Measurements from ENCODE around the gene EIF4ENIF1. TPM values are rescaled to one million over a fixed set of nuclear protein-coding genes. Genes with fewer than 3 reads are reported as not detected.

EIF4ENIF1 gene
- total and polyA plus RNA-seq, 9 of the 15 experiments (the other 6 are each of a cell fraction or from before 2014, with no cell fraction given): 2.5 to 24.9 (median 15.8) TPM

DNA sequence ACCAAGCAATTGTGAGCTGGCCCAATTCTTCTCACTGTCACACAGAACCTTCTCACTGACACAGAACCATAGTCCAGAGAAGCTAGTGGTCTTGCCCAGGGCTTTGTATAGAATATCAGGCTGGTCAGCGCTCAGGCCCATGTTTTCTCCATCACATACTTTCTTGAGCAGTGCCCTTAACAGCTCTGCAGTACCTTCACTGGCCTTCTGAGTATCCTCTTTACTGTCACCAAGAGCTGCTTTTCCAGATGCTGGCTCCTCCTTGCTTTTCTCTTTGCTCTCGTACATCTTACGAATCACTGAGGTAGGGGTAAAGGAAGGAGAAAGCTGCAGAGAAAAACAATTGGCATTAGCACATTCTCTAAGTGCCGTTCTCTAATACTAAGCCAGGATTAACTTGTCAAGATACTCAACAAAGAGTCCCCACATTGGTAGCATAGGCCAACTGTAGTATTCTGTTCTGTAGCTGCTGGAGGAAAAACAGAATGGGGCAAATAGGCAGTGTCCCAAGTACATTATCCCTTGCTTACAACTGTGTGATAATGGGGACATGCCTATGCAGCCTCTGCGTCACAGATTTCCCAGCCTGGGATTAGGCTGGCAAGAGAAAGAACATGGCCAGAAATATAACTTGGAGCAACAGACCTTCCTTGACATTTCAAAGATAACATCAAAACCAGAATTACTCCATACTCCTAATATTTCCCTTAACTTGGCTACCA, 46.7 kb downstream of the EIF4ENIF1 start:
- no TSS peak for BruUV-seq (replicated peaks)
- TF ChIP-seq NCOA4 (IDR thresholded peaks at IDR 0.05; ENCODE audit: partially characterized antibody): no peak
- TF ChIP-seq ZNF165 (CRISPR knock-in tag; IDR thresholded peaks at IDR 0.05; ENCODE audit: borderline replicate concordance): no peak
- TF ChIP-seq, protein P1, sequence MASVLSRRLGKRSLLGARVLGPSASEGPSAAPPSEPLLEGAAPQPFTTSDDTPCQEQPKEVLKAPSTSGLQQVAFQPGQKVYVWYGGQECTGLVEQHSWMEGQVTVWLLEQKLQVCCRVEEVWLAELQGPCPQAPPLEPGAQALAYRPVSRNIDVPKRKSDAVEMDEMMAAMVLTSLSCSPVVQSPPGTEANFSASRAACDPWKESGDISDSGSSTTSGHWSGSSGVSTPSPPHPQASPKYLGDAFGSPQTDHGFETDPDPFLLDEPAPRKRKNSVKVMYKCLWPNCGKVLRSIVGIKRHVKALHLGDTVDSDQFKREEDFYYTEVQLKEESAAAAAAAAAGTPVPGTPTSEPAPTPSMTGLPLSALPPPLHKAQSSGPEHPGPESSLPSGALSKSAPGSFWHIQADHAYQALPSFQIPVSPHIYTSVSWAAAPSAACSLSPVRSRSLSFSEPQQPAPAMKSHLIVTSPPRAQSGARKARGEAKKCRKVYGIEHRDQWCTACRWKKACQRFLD (CRISPR knock-in tag; IDR thresholded peaks at IDR 0.05): no peak
- TF ChIP-seq MYBL2 (IDR thresholded peaks at IDR 0.05; ENCODE audit: low read depth): no peak
- TF ChIP-seq MYBL2 (CRISPR knock-in tag; IDR thresholded peaks at IDR 0.05; ENCODE audit: borderline replicate concordance): no peak
- TF ChIP-seq GABPB2 (CRISPR knock-in tag; conservative IDR thresholded peaks at IDR 0.05): no peak
- TF ChIP-seq RAD51 (IDR thresholded peaks at IDR 0.05; ENCODE audit: borderline replicate concordance, low read depth): no peak
- no peak for TF ChIP-seq EZH2 (IDR thresholded peaks at IDR 0.05; ENCODE audit: borderline replicate concordance, low read depth, low read length)
- TF ChIP-seq SMC3 (conservative IDR thresholded peaks at IDR 0.05; ENCODE audit: insufficient read depth, low read depth, low read length): no peak
- TF ChIP-seq, protein P2, sequence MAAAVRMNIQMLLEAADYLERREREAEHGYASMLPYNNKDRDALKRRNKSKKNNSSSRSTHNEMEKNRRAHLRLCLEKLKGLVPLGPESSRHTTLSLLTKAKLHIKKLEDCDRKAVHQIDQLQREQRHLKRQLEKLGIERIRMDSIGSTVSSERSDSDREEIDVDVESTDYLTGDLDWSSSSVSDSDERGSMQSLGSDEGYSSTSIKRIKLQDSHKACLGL (CRISPR knock-in tag; IDR thresholded peaks at IDR 0.05; ENCODE audit: borderline replicate concordance, poor library complexity, severe bottlenecking): no peak
- TF ChIP-seq ZBTB1 (CRISPR knock-in tag; IDR thresholded peaks at IDR 0.05; ENCODE audit: borderline replicate concordance, low read depth): no peak
- no peak for TF ChIP-seq ZNF224 (CRISPR knock-in tag; IDR thresholded peaks at IDR 0.05)
- TF ChIP-seq POLR2G (IDR thresholded peaks at IDR 0.05; ENCODE audit: low read depth, low read length): no peak
- TF ChIP-seq KDM5B (IDR thresholded peaks at IDR 0.05; ENCODE audit: insufficient replicate concordance, low read depth, low read length): no peak
- TF ChIP-seq ZNF274 (IDR thresholded peaks at IDR 0.05; ENCODE audit: borderline replicate concordance, low read depth, low read length): no peak
- no peak for TF ChIP-seq CHCHD3 (CRISPR knock-in tag; IDR thresholded peaks at IDR 0.05)
- TF ChIP-seq, protein P3, sequence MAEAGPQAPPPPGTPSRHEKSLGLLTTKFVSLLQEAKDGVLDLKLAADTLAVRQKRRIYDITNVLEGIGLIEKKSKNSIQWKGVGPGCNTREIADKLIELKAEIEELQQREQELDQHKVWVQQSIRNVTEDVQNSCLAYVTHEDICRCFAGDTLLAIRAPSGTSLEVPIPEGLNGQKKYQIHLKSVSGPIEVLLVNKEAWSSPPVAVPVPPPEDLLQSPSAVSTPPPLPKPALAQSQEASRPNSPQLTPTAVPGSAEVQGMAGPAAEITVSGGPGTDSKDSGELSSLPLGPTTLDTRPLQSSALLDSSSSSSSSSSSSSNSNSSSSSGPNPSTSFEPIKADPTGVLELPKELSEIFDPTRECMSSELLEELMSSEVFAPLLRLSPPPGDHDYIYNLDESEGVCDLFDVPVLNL (CRISPR knock-in tag; IDR thresholded peaks at IDR 0.05; ENCODE audit: low read depth): no peak
- TF ChIP-seq, protein P4, sequence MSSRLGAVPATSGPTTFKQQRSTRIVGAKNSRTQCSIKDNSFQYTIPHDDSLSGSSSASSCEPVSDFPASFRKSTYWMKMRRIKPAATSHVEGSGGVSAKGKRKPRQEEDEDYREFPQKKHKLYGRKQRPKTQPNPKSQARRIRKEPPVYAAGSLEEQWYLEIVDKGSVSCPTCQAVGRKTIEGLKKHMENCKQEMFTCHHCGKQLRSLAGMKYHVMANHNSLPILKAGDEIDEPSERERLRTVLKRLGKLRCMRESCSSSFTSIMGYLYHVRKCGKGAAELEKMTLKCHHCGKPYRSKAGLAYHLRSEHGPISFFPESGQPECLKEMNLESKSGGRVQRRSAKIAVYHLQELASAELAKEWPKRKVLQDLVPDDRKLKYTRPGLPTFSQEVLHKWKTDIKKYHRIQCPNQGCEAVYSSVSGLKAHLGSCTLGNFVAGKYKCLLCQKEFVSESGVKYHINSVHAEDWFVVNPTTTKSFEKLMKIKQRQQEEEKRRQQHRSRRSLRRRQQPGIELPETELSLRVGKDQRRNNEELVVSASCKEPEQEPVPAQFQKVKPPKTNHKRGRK (tag; IDR thresholded peaks at IDR 0.05): no peak

More for the DNA sequence above, 46.7 kb downstream of the EIF4ENIF1 start:
- H3K9me1 ChIP-seq (ENCODE audit: control insufficient read depth, insufficient read depth, low read length): no peaks in the 10 kb centered on the region
- FAIRE-seq (no peak), ATAC-seq (no peak), DNase-seq (ENCODE audit: extremely low read depth in 1 of 4, low spot score in 3 of 4) (no peak)
- H3K4me2 ChIP-seq (ENCODE audit: insufficient read depth, low read length): no peak overlapping the region
- no peak overlapping the region for H3K9ac ChIP-seq (ENCODE audit: insufficient read depth in 1 of 2, low read depth in 2 of 2, low read length in 2 of 2)
- no peak overlapping the region for H2AFZ ChIP-seq (ENCODE audit: low read depth, low read length)
- POLR2A ChIA-PET: interaction anchor here (1.1 kb wide), 1 partner anchor 9 kb away, joined by 5 read pairs; no protein-coding TSS in a partner anchor
- in situ Hi-C loops (cut with MboI): no loop called here
- H4K20me1 ChIP-seq (replicated peaks; ENCODE audit: control insufficient read depth, insufficient read depth, low read length): no peaks in the 10 kb centered on the region
- H3K27ac ChIP-seq (ENCODE audit: extremely low read depth, low read depth, low read length): no peak overlapping the region
- peaks cover 77% of the 10 kb centered on the region for H3K36me3 ChIP-seq (ENCODE audit: control insufficient read depth, insufficient read depth, low read length)
- no peaks in the 10 kb centered on the region for H3K79me2 ChIP-seq (ENCODE audit: control insufficient read depth, insufficient read depth, low read length)
- no peaks in the 10 kb centered on the region for H3K9me3 ChIP-seq (replicated peaks; ENCODE audit: control insufficient read depth, insufficient read depth, low read depth, low read length)
- intact Hi-C loops (cut with micrococcal nuclease): no loop called here
- no peaks in the 10 kb centered on the region for H3K27me3 ChIP-seq (ENCODE audit: control insufficient read depth in 2 of 2, insufficient read depth in 2 of 2, low read length in 2 of 2)
- WGBS (ENCODE audit: insufficient coverage, low coverage, missing lambda C conversion rate): 94% methylated on average over 4 of the region's 5 CpGs
- H3K4me1 ChIP-seq (replicated peaks in 1 of 2; ENCODE audit: control insufficient read depth in 2 of 2, insufficient read depth in 2 of 2, low read length in 2 of 2): peaks cover 0 to 3% of the 10 kb centered on the region in 2 experiments; a peak in 1 of 5 replicates
- H3K4me3 ChIP-seq: no peak overlapping the region
- CTCF ChIA-PET (ENCODE audit: low intra/inter-chr PET ratio): no interaction called here
